Panc1 (cell line): Measurements from ENCODE around the gene INF2. TPM values are rescaled to one million over a fixed set of nuclear protein-coding genes. Genes with fewer than 3 reads are reported as not detected.

Experiments
- ATAC-seq: fragments of 200-7000 bp; cut with Tn5 transposase; 2 replicates; pipeline ENCODE4 v1.9.1; 2020; ENCODE audit warnings: mild to moderate bottlenecking, moderate library complexity
- BruUV-seq: library from RNA; stranded (reverse); fragments of 400-500 nt; replicated peaks from 2 replicates; lab custom pipeline; 2021; lab: Mats Ljungman, UMichigan
- CTCF ChIA-PET: fragments of 300-600 bp; sonication (Branson Sonifier 250); formaldehyde crosslinking; loops from one replicate; lab custom pipeline; 2022; ENCODE audit warnings: antibody characterized with exemption; lab: Charles Lee
- POLR2A ChIA-PET: fragments of 300-600 bp; sonication (Branson Sonifier 250); formaldehyde crosslinking; loops from one replicate; lab custom pipeline; 2022; ENCODE audit warnings: antibody characterized with exemption; lab: Charles Lee
- DNase-seq: peaks from one replicate; pipeline ENCODE4 v3.0.0-alpha.2; 2010; ENCODE audit warnings: low read depth, low spot score
- H3K27ac ChIP-seq: 2 replicates; pipeline ENCODE4 v1.5.1; 2011; ENCODE audit warnings: mild to moderate bottlenecking, low read length, inconsistent platforms
- H3K27me3 ChIP-seq: fragments of 200-500 bp; sonication (Bioruptor generic); 2 replicates; pipeline ENCODE4 v1.6.0; 2014; ENCODE audit warnings: low read length, inconsistent platforms; ENCODE audit not compliant: control insufficient read depth, insufficient read depth
- H3K36me3 ChIP-seq: fragments of 200-500 bp; sonication (Bioruptor generic); 2 replicates; pipeline ENCODE4 v1.5.1; 2014; ENCODE audit warnings: inconsistent platforms, mild to moderate bottlenecking, low read length, moderate library complexity; ENCODE audit not compliant: control insufficient read depth, insufficient read depth
- H3K4me1 ChIP-seq: 2 replicates; pipeline ENCODE4 v1.5.1; 2011; ENCODE audit warnings: inconsistent platforms, mild to moderate bottlenecking, low read length, moderate library complexity; ENCODE audit not compliant: control insufficient read depth, insufficient read depth
- H3K4me3 ChIP-seq, 2 experiments: 2 replicates each; pipeline ENCODE4 v1.5.1; 2011 to 2012; ENCODE audit warnings: low read depth in 2 of 2, low read length in 2 of 2, mild to moderate bottlenecking in 2 of 2, inconsistent platforms in 1 of 2, moderate library complexity in 1 of 2
- H3K9me3 ChIP-seq: fragments of 200-500 bp; sonication (Bioruptor generic); 2 replicates; pipeline ENCODE4 v1.5.1; 2014; ENCODE audit warnings: low read depth, mild to moderate bottlenecking, inconsistent platforms, low read length, moderate library complexity; ENCODE audit not compliant: control insufficient read depth, insufficient read depth
- POLR2AphosphoS5 ChIP-seq: IDR thresholded peaks from 2 replicates; pipeline ENCODE4 v1.6.1; 2012; ENCODE audit warnings: mild to moderate bottlenecking, low read depth, low read length, moderate library complexity
- SIN3A ChIP-seq: IDR thresholded peaks from 2 replicates; pipeline ENCODE4 v1.6.1; 2012; ENCODE audit warnings: low read depth, mild to moderate bottlenecking, low read length, moderate library complexity, borderline replicate concordance; ENCODE audit not compliant: insufficient read depth
- TCF7L2 ChIP-seq: IDR thresholded peaks from 2 replicates; pipeline ENCODE4 v1.6.1; 2011; ENCODE audit warnings: mild to moderate bottlenecking, low read depth, low read length, inconsistent platforms
- in situ Hi-C: cut with HindIII; loops from 2 replicates; pipeline ENCODE4 v1.10.0; 2016; ENCODE audit warnings: low sequenced_read_pairs, low pct_unique_long_range_greater_than_20kb
- intact Hi-C: fragments of 100-400 bp; cut with micrococcal nuclease; formaldehyde crosslinking; loops from one replicate; pipeline ENCODE4 v1.10.0; 2022; ENCODE audit not compliant: unreplicated experiment
- total RNA-seq: library from RNA; stranded (reverse); gene quantifications from one replicate; pipeline ENCODE4 v1.2.1, GENCODE V29; 2021; ENCODE audit not compliant: unreplicated experiment
- TF ChIP-seq, protein P1 (sequence below): fragments of 450-650 bp; IDR thresholded peaks from 2 replicates; pipeline ENCODE4 v1.5.1; 2017; ENCODE audit warnings: mild to moderate bottlenecking
- TF ChIP-seq, protein P2 (sequence below), 2 experiments: IDR thresholded peaks; 2 replicates each; pipeline ENCODE4 v1.6.1; 2011 to 2012; ENCODE audit warnings: low read depth in 2 of 2, control low read depth in 1 of 2, low read length in 1 of 2, mild to moderate bottlenecking in 1 of 2, moderate library complexity in 1 of 2; ENCODE audit not compliant: insufficient read depth in 1 of 2

The INF2 gene
- total RNA-seq, 1 experiment from 2014 or later: 195 TPM

DNA sequence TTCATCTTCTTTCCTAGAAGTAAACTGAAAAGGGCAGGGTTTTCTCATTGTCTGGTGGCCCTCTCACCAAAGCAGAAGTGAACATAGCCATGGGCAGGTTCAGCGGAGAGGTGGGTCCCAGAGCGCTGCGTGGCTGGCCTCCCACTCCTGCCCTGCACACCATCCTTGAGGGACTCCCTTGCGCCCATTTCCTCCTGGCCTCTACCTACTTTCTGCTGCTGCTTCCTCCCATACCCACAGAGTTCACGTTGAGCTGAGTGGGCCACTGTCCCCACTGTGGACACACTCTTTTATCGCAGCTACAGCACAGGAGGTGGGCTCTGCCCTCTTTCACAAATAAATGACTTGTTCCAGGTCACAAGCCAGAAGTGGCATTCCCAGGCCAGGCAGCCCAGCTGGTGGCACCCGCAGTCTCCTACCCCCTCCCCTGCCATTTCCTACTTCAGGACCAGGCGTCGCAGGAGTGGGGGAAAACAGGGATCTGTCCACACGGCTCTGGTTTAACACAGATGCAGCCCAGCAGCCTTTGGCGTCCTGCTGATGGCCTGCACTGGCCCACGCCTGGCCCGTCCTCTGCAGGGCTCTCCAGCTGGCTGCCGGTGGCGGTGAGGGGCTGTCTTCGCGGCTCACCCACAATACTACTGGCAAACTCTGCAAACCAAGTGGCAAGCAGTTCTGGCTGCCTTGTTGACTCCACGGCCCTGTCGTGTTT is 68.4 kb downstream of the INF2 start:
- Histone ChIP-seq H3K27me3 (no peaks in the 10 kb centered on the region), H3K36me3 (peaks cover 3% of the 10 kb centered on the region; the same call in 1 of the 2 replicates), H3K27ac (no peak overlapping the region), H3K9me3 (no peaks in the 10 kb centered on the region), H3K4me1 (peaks cover 7% of the 10 kb centered on the region), H3K4me3 (no peak overlapping the region)
- ChIA-PET CTCF (no interaction called here), POLR2A (interaction anchor here (0.8 kb wide), 1 partner anchor 11 kb away, joined by 4 read pairs; no protein-coding TSS in a partner anchor)
- in situ Hi-C loops: no loop called here
- ATAC-seq (no peak), DNase-seq (no peak)
- intact Hi-C loops: no loop called here
- no peak for TF ChIP-seq SIN3A
- TF ChIP-seq TCF7L2: no peak
- TF ChIP-seq, protein P1, sequence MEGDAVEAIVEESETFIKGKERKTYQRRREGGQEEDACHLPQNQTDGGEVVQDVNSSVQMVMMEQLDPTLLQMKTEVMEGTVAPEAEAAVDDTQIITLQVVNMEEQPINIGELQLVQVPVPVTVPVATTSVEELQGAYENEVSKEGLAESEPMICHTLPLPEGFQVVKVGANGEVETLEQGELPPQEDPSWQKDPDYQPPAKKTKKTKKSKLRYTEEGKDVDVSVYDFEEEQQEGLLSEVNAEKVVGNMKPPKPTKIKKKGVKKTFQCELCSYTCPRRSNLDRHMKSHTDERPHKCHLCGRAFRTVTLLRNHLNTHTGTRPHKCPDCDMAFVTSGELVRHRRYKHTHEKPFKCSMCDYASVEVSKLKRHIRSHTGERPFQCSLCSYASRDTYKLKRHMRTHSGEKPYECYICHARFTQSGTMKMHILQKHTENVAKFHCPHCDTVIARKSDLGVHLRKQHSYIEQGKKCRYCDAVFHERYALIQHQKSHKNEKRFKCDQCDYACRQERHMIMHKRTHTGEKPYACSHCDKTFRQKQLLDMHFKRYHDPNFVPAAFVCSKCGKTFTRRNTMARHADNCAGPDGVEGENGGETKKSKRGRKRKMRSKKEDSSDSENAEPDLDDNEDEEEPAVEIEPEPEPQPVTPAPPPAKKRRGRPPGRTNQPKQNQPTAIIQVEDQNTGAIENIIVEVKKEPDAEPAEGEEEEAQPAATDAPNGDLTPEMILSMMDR: no peak
- TF ChIP-seq POLR2AphosphoS5: no peak
- TF ChIP-seq, protein P2, sequence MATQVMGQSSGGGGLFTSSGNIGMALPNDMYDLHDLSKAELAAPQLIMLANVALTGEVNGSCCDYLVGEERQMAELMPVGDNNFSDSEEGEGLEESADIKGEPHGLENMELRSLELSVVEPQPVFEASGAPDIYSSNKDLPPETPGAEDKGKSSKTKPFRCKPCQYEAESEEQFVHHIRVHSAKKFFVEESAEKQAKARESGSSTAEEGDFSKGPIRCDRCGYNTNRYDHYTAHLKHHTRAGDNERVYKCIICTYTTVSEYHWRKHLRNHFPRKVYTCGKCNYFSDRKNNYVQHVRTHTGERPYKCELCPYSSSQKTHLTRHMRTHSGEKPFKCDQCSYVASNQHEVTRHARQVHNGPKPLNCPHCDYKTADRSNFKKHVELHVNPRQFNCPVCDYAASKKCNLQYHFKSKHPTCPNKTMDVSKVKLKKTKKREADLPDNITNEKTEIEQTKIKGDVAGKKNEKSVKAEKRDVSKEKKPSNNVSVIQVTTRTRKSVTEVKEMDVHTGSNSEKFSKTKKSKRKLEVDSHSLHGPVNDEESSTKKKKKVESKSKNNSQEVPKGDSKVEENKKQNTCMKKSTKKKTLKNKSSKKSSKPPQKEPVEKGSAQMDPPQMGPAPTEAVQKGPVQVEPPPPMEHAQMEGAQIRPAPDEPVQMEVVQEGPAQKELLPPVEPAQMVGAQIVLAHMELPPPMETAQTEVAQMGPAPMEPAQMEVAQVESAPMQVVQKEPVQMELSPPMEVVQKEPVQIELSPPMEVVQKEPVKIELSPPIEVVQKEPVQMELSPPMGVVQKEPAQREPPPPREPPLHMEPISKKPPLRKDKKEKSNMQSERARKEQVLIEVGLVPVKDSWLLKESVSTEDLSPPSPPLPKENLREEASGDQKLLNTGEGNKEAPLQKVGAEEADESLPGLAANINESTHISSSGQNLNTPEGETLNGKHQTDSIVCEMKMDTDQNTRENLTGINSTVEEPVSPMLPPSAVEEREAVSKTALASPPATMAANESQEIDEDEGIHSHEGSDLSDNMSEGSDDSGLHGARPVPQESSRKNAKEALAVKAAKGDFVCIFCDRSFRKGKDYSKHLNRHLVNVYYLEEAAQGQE (IDR thresholded peaks at IDR 0.05; ENCODE audit: insufficient read depth in 1 of 2, low read depth in 2 of 2, low read length in 1 of 2): no peak
- no TSS peak for BruUV-seq

DNA sequence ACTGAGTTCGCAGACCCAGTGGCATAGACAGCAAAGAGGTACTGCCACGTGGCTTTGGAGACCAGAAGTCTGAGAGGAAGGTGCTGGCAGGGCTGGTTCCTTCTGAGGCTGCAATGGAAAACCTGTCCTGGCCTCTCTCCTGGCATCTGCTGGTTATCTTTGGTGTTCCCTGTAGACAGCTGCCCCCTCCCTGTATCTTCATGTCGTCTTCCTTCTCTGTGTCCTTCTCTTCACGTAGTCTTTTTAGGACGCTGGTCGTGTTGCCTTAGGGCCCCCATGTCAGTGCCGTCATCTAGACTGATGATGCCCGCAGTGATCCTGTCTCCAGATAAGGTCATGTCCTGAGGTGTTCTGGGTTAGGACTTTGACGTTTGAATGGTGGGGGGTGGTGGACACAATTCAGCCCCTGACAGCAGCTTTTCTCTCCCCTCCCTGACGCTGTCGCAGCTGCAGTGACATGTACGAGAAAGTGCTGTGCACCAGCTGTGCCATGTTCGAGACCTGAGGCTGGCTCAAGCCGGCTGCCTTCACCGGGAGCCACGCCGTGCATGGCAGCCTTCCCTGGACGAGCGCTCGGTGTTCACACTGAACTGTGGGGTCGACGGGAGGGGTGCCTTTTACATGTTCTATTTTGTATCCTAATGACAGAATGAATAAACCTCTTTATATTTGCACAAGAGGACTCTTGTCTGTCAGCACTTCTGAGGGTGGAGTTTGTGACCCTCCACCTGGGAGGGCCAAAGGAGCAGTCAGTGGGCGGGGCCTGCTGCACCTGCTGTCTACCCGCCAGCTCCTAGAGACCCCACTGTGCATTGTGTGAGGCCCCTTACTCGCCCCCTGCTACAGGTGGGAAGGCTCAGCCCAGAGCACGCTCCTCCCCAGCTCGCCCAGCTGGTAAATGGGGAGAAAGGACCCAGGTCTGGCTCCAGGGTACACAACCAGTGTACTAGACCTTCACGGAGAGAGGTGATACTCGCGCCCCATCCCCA is 69.9 kb downstream of the INF2 start:
- H3K27me3 ChIP-seq: no peaks in the 10 kb centered on the region
- H3K4me3 ChIP-seq: no peak overlapping the region
- ChIA-PET POLR2A (no interaction called here), CTCF (no interaction called here)
- ATAC-seq (no peak), DNase-seq (no peak)
- no peak for TF ChIP-seq TCF7L2
- TF ChIP-seq, protein P2 (IDR thresholded peaks at IDR 0.05; ENCODE audit: insufficient read depth in 1 of 2, low read depth in 2 of 2, low read length in 1 of 2): no peak
- no peak for TF ChIP-seq POLR2AphosphoS5
- no peak for TF ChIP-seq SIN3A
- TF ChIP-seq, protein P1: no peak
- in situ Hi-C loops (no loop called here), intact Hi-C loops (no loop called here)
- no TSS peak for BruUV-seq
- peaks cover 5% of the 10 kb centered on the region for H3K4me1 ChIP-seq
- H3K9me3 ChIP-seq: no peaks in the 10 kb centered on the region
- H3K27ac ChIP-seq: no peak overlapping the region
- H3K36me3 ChIP-seq: no peaks in the 10 kb centered on the region
